GM18520 (cell line): ENCODE results near the gene SLC39A9.
"Not testable (repeated sequence)": the region's sequence is repeated elsewhere in the genome, so short reads cannot be mapped to it uniquely, and the experiment has no call there.

Source experiments
- ATAC-seq: cut with Tn5 transposase; IDR thresholded peaks from one replicate; pipeline ENCODE4 v1.9.1; 2021; ENCODE audit not compliant: unreplicated experiment

Gene SLC39A9

GRCh38 chr14:69473260-69473659, 74.8 kb downstream of the SLC39A9 start:
- ATAC-seq, result no peak

DNA sequence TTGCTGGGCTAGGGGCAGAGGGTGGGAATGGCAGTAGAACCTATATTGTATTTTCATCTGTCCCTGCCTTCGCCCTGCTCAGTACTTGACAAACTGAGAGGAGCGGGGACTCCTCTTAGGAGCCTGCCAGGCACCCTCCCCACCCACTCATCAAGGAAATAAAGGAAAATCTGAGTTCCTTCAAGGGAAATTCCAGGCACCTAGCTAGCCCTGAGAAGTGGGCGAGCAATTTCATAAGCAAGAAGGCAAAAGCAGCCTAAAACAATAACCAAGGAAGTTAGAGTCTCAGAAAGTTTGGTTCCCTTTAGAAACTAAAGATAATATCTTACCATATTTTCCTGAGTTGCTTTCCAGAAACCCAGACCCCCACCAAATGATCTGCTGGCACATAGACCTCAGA, 75.5 kb downstream of the SLC39A9 start:
- no peak for ATAC-seq

GRCh38 chr14:69475194-69475818, 76.8 kb downstream of the SLC39A9 start:
- no peak for ATAC-seq

GRCh38 chr14:69476824-69477450, 78.4 kb downstream of the SLC39A9 start:
- ATAC-seq, result not testable (repeated sequence)

- ATAC-seq, result not testable (repeated sequence)
Measured at GRCh38 chr14:69478055-69478454, 79.6 kb downstream of the SLC39A9 start.

GRCh38 chr14:69479696-69480095, 81.2 kb downstream of the SLC39A9 start:
- ATAC-seq, result no peak

GRCh38 chr14:69480136-69480535, 81.6 kb downstream of the SLC39A9 start:
- ATAC-seq, result no peak

DNA sequence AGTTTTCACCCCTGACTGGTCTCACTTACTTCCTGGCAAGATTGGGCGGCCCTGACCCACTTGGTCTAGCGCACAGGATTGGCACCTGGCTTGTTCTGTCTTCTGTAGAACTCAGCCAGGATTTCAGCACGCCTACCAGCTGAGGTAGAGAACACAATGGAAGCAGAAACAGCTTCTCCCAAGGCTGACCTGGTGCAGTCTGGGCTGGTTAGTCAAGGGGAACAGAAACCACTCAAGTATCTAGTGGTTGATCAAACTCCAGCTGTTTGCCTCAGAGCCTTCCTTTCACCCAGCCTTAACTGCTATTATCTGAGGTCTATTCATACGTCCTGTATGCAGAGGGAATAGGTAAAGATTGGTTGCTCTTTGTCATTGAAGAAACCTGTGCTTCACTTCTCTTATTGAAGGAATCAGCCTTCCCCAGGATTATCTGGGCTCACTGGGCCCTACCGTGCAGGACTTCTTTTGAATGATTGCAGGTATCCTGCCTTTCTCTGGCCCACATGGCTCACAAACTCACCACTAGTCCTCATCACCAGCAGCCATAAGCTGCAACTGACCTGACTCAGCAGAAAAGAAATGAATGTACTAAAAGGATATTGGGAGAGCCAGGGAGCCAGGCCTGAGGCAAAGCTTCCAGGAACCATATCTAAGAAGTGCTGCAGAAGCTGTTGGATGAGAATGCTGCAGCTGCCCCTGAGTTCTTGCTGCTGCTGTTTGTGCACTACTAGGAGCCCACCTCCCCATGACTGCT, 83.5 kb downstream of the SLC39A9 start:
- peak; percentile 61 for ATAC-seq

DNA sequence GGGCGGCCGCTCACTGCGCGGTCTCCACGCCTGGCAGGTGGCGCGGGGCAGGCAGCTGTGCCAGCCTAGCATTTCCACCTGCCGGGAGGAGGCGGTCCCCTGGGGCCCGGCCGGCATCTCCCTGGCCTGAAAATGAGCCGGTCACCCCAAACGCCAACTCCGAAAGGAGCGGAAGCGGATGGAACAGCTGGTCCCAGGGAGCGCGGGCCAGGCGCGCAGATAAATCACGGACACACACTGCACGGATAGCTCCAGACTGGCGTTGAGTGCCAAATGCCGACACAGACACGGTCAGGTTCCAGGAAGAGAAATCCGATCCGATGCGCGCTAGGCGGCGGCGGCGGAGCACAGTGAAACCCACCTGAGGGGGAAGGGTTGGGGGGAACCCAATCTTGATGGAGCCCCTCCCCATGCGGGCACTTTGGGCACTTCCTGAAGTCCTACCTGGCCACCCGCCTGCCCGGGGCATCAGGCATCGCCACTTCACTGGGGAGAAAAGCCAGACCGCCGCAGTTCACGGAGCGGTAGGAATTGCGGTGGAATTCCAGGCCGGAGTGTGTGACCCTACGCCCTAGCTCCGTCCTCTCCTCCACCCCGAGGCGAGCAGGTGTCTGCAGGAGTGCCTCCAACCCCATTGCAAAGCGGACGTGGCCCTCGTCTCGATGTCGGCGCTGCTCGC, 85.4 kb downstream of the SLC39A9 start:
- ATAC-seq, result no peak

DNA sequence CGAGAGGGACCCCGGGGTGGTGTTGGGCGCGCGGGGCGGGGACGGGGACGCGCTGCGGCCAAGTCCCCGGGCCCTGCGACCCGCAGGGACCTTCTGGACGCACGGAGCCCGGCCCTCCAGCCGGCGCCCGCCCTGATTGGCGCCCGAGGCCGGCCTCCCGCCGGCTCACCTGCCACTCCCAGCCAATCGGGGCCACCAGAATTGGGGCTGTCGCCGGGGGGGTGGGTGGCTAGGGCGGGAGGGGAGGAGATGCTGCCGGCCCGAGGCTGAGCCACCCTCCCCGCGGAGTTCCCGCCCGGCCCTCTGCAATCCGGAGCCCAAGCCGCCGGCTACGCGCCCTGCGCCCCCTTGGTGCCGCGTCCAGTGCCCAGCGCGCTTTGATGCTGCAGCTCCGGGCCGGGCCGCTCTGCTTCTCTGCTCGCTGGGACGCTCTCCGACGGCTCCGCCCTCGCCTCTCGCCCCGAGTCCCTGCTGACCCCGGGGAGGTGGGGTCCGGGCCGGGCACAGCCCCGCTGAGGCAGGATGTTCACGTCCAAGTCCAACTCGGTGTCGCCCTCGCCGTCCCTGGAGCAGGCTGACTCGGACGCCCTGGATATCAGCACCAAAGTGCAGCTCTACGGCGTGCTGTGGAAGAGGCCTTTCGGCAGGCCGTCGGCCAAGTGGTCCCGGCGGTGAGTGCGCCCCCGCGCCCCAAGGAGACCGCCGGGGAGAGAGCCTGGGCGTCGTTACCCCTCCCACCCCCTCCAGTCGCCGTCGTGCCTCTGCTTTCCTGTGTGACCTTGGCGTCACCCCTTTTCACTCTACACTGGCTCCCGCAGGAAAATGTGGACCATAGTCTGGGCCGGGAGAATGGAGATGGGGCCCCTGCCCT, 86.2 kb downstream of the SLC39A9 start, which contains the start of gene PLEKHD1:
Gene PLEKHD1, plus strand, starts transcription at position 285 of the 871 bp plus-strand sequence. Its CDS starts 238 bp downstream, at position 523.
- no peak for ATAC-seq

- ATAC-seq, result no peak
Measured at GRCh38 chr14:69485315-69485660, 86.8 kb downstream of the SLC39A9 start.

- ATAC-seq, result no peak
Measured at GRCh38 chr14:69485701-69486100, 87.2 kb downstream of the SLC39A9 start.

- no peak for ATAC-seq
Measured at GRCh38 chr14:69487226-69487625, 88.7 kb downstream of the SLC39A9 start.

GRCh38 chr14:69487771-69488170, 89.3 kb downstream of the SLC39A9 start:
- no peak for ATAC-seq

GRCh38 chr14:69489495-69489894, 91.0 kb downstream of the SLC39A9 start:
- ATAC-seq, result no peak

DNA sequence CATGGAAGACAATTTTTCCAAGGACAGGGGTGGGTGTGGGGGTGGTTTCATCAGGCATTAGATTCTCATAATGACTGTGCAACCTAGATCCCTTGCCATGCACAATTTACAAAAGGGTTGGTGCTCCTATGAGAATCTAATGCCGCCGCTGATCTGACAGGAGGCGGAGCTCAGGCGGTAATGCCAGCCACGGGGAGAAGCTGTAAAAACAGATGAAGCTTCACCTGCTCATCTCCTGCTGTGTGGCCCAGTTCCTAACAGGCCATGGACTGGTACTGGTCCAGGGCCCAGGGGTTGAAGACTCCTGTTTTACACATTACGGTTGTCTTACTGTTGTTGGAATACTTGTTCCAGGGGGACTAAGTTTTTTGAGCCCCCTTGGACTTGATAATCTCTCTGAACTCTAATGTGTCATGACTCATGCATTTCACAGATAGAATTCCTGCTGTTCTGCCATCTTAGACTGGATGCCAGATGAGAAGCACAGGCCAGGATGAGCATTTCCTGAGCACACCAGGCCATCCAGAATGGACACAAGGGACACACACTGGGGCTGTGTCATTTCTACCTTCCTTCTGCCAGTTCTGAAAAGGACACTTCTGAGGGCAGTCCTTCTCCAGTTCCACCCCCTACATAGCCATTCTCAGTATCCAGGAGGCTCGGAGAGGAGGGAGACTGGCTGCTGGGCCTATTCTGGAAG, 91.9 kb downstream of the SLC39A9 start:
- no peak for ATAC-seq

DNA sequence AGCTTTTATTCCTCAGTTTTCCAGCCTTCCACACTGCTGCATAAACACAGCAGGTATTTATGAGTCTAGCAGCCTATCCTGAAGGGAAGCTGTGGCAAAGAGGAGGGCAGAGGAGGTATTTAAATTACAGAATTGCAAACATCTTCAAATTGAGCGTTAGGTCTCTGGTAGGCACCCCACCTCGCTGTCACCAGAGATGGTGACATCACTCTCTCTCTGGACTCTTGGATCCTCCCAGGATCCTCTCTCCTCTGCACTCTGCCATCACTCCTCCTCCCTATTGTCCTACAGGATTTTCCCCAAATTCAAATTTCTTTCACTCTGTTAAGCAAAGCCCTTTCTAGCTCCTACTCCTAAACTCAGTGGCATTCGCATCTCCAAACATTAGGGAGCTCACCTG, 92.7 kb downstream of the SLC39A9 start:
- no peak for ATAC-seq

DNA sequence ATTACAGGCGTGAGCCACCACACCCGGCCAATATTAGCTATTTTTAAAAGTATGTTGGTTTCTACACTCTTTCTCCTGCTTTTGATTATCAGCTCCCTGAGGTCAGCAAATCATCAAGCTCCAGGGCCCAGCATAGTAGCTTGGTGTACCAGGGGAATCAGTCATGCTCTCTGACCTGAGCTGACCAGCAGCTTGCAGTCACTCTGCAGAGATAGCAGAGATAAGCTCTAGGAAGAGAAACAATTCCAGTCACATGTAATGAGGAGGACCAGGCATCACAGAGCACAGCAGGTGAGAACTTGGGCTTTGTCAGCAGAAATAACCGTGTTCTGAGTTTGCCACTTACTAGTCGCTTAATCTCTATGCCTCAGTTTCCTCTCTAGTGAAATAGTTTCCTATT, 94.5 kb downstream of the SLC39A9 start:
- ATAC-seq, result no peak

- ATAC-seq, result no peak
Measured at GRCh38 chr14:69493791-69494190, 95.3 kb downstream of the SLC39A9 start.

DNA sequence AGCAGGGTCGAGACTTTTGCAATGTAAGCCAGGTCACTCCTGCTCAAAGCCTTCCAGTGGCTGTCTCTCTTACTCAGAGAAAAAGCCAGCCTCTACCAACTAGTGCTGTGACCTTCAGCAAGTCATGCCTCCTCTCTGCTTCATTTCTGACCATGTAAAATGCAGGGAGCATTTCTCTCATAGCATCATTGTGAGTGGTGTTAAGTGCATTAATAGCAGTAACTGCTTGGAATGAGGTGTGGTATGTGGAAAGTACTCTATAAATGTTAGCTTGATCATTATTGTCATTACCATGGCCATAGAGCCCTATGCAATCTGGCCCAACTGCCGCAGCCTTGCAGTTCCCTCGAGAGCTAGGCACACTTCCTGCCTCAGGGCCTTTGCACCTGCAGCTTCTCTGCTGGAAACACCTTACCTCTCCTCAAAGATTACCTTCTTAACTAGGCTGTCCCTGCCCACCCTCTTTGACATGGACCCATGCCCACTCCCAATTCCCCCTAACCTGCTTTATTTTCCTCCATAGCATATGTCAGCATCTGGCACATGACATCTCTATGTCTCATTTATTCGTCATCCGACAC, 96.9 kb downstream of the SLC39A9 start:
- no peak for ATAC-seq
